D721Med (cell line): ENCODE results near the gene LIAS.
"Not testable (repeated sequence)": the region's sequence is repeated elsewhere in the genome, so short reads cannot be mapped to it uniquely, and the experiment has no call there.

ENCODE experiments used
- DNase-seq: peaks from one replicate; pipeline ENCODE4 v3.0.0; 2011; ENCODE audit warnings: low spot score; ENCODE audit not compliant: insufficient read length
- FAIRE-seq: peaks from 2 replicates; lab custom pipeline; 2011; peaks lifted over from hg19 to GRCh38; lab: Jason Lieb, UNC
- CTCF ChIP-seq: IDR thresholded peaks from 2 replicates; pipeline ENCODE4 v1.5.1; 2012; ENCODE audit warnings: mild to moderate bottlenecking, control low read depth; ENCODE audit not compliant: insufficient read depth; ENCODE audit errors: missing control alignments

The LIAS gene

GRCh38 chr4:39458505-39459300, at the start of gene LIAS, which contains the start of gene RPL9:
Gene LIAS (plus strand): TSS chr4:39459056. CDS start chr4:39459118, 62 bp downstream.
Gene RPL9 (minus strand): TSS chr4:39458922. CDS start chr4:39458439, 483 bp downstream.
- no peak for TF ChIP-seq CTCF
- DNase-seq (peak; percentile 87), FAIRE-seq (peak; percentile 72)

- FAIRE-seq (no peak), DNase-seq (no peak)
- peak; percentile 37 for TF ChIP-seq CTCF
Observed at GRCh38 chr4:39410415-39410814, 48.4 kb upstream of the LIAS start.

- DNase-seq, FAIRE-seq: not testable (repeated sequence)
Observed at GRCh38 chr4:39411561-39411960, 47.3 kb upstream of the LIAS start.

- no peak for TF ChIP-seq CTCF
- FAIRE-seq (no peak), DNase-seq (no peak)
Observed at GRCh38 chr4:39415678-39416283, 43.1 kb upstream of the LIAS start.

- TF ChIP-seq CTCF = no peak
- FAIRE-seq (no peak), DNase-seq (no peak)
Observed at GRCh38 chr4:39422247-39422646, 36.6 kb upstream of the LIAS start.

GRCh38 chr4:39425297-39425696, 33.6 kb upstream of the LIAS start:
- not testable (repeated sequence) for DNase-seq, FAIRE-seq

- FAIRE-seq = no peak
Observed at GRCh38 chr4:39426728-39427127, 32.1 kb upstream of the LIAS start.

More at GRCh38 chr4:39426728-39427127, 32.1 kb upstream of the LIAS start:
- DNase-seq = no peak
- no peak for TF ChIP-seq CTCF
